OCI-LY1 (cell line): ENCODE results near the gene ALDH1B1.

Experiments used
- CTCF ChIP-seq: fragments of 200-600 bp; sonication (generic), shearing (Covaris generic); IDR thresholded peaks from 2 replicates; pipeline ENCODE4 v1.5.1; 2017; ENCODE audit warnings: mild to moderate bottlenecking, antibody characterized with exemption, low read length, moderate library complexity, mixed read lengths
- EZH2 ChIP-seq: fragments of 200-600 bp; sonication (generic), shearing (Covaris generic); IDR thresholded peaks from 2 replicates; pipeline ENCODE4 v1.8.0; 2017; ENCODE audit warnings: borderline replicate concordance, mixed run types, mild to moderate bottlenecking, antibody characterized with exemption, low read length, moderate library complexity, mixed read lengths

- TF ChIP-seq CTCF (no peak), EZH2 (no peak)
Observed at GRCh38 chr9:38347946-38348345, 44.6 kb upstream of the ALDH1B1 start.
